H1 (cell line): Measurements from ENCODE around the gene DENND4A. TPM values are rescaled to one million over a fixed set of nuclear protein-coding genes. Genes with fewer than 3 reads are reported as not detected.

Source experiments
- CHD7 ChIP-seq: fragments of 300-600 bp; sonication (generic); IDR thresholded peaks from 2 replicates; pipeline ENCODE4 v1.7.1; 2012; ENCODE audit warnings: low read length, moderate library complexity, mild to moderate bottlenecking, inconsistent platforms; ENCODE audit not compliant: insufficient replicate concordance
- KDM4A ChIP-seq: IDR thresholded peaks from one replicate; pipeline ENCODE4 v1.7.1; 2012; ENCODE audit warnings: low read depth, mild to moderate bottlenecking, moderate library complexity, low read length, inconsistent platforms; ENCODE audit not compliant: severe bottlenecking
- MAFK ChIP-seq: IDR thresholded peaks from 2 replicates; pipeline ENCODE4 v1.6.1; 2012; ENCODE audit warnings: low read depth, mild to moderate bottlenecking, improper control_type of control experiment, low read length
- polyA plus RNA-seq, 7 experiments: library from polyadenylated mRNA; depleted of rRNA in 3 of 7; stranded (reverse) in 5 of 7; unstranded in 2 of 7; fragments of >200 nt in 5 of 7; fragments of 200-250 nt in 2 of 7; gene quantifications; 1 replicate in 5 of 7; 2 replicates in 1 of 7; 4 replicates in 1 of 7; pipeline versions ENCODE4 v1.2.1 to v1.2.3, GENCODE V29; 2011 to 2013; ENCODE audit warnings: missing spikeins in 2 of 7, mixed read lengths in 2 of 7
- total RNA-seq: library from RNA; stranded (reverse); fragmentation: NEBNext Ultra II Directional; extraction: Animal tissue kit (Norgen Biotek cat#: 25700); gene quantifications from 2 replicates; pipeline ENCODE4 v1.2.1, GENCODE V29; 2021

Gene DENND4A
- total and polyA plus RNA-seq, 2 of the 8 experiments (the other 6 are each of a cell fraction or from before 2014, with no cell fraction given): 1.3 to 4.7 TPM

GRCh38 chr15:65818927-65819562 lies 27.0 kb upstream of the DENND4A start (continued):
- TF ChIP-seq CHD7: no peak
- no peak for TF ChIP-seq MAFK
- TF ChIP-seq KDM4A: no peak
- TF ChIP-seq, all 59 proteins: peak for 0
